HEK293T (cell line): Measurements from ENCODE around the gene NRG3.

Experiments used
- CTCF ChIA-PET: fragments of 350-600 bp; formaldehyde crosslinking; extraction: SDS; loops from one replicate; lab custom pipeline; 2021; ENCODE audit warnings: antibody characterized with exemption, inconsistent platforms; lab: Yijun Ruan, JAX
- POLR2A ChIA-PET: fragments of 350-600 bp; formaldehyde crosslinking; extraction: SDS; loops from one replicate; lab custom pipeline; 2020; ENCODE audit warnings: antibody characterized with exemption, inconsistent platforms; lab: Yijun Ruan, JAX
- DNase-seq: peaks from one replicate; pipeline ENCODE4 v3.0.0; 2012; ENCODE audit warnings: mixed read lengths; ENCODE audit errors: extremely low spot score
- ARNT ChIP-seq: fragments of 450-650 bp; IDR thresholded peaks from 2 replicates; pipeline ENCODE4 v1.6.1; 2017; ENCODE audit warnings: mild to moderate bottlenecking
- BHLHE40 ChIP-seq: fragments of 450-650 bp; IDR thresholded peaks from 2 replicates; pipeline ENCODE4 v1.6.1; 2016; ENCODE audit warnings: mild to moderate bottlenecking, moderate library complexity, borderline replicate concordance
- CTBP1 ChIP-seq: fragments of 450-650 bp; IDR thresholded peaks from 2 replicates; pipeline ENCODE4 v1.6.1; 2016; ENCODE audit warnings: borderline replicate concordance
- ELF4 ChIP-seq: fragments of 450-650 bp; IDR thresholded peaks from 2 replicates; pipeline ENCODE4 v1.6.1; 2017; ENCODE audit warnings: antibody characterized with exemption
- FOXA1 ChIP-seq: fragments of 450-650 bp; IDR thresholded peaks from 2 replicates; pipeline ENCODE4 v1.6.1; 2016; ENCODE audit warnings: mild to moderate bottlenecking
- FOXK2 ChIP-seq: fragments of 450-650 bp; IDR thresholded peaks from 2 replicates; pipeline ENCODE4 v1.6.1; 2016; ENCODE audit warnings: mild to moderate bottlenecking
- FOXM1 ChIP-seq: fragments of 450-650 bp; IDR thresholded peaks from 2 replicates; pipeline ENCODE4 v1.6.1; 2017; ENCODE audit warnings: mild to moderate bottlenecking, borderline replicate concordance
- HDGF ChIP-seq: fragments of 450-650 bp; IDR thresholded peaks from 2 replicates; pipeline ENCODE4 v1.6.1; 2017; ENCODE audit warnings: antibody characterized with exemption, borderline replicate concordance
- L3MBTL2 ChIP-seq: fragments of 450-650 bp; conservative IDR thresholded peaks from 2 replicates; pipeline ENCODE4 v1.6.1; 2016; ENCODE audit warnings: mild to moderate bottlenecking
- LEF1 ChIP-seq: fragments of 450-650 bp; IDR thresholded peaks from 2 replicates; pipeline ENCODE4 v1.6.1; 2017; ENCODE audit warnings: mild to moderate bottlenecking, borderline replicate concordance
- NFRKB ChIP-seq: fragments of 450-650 bp; IDR thresholded peaks from 2 replicates; pipeline ENCODE4 v1.6.1; 2016; ENCODE audit warnings: mild to moderate bottlenecking, moderate library complexity
- PKNOX1 ChIP-seq: fragments of 450-650 bp; IDR thresholded peaks from 2 replicates; pipeline ENCODE4 v1.6.1; 2016
- SP1 ChIP-seq: fragments of 450-650 bp; IDR thresholded peaks from 2 replicates; pipeline ENCODE4 v1.6.1; 2017
- SUZ12 ChIP-seq: fragments of 450-650 bp; IDR thresholded peaks from 2 replicates; pipeline ENCODE4 v1.6.1; 2016; ENCODE audit warnings: mild to moderate bottlenecking
- TARDBP ChIP-seq: fragments of 450-650 bp; IDR thresholded peaks from 2 replicates; pipeline ENCODE4 v1.6.1; 2016
- ZNF384 ChIP-seq: fragments of 450-650 bp; IDR thresholded peaks from 2 replicates; pipeline ENCODE4 v1.6.1; 2016

Gene NRG3

GRCh38 chr10:82683945-82684344 lies 809.0 kb downstream of the NRG3 start:
- DNase-seq = no peak
- ChIA-PET POLR2A (no interaction called here), CTCF (no interaction called here)

DNA sequence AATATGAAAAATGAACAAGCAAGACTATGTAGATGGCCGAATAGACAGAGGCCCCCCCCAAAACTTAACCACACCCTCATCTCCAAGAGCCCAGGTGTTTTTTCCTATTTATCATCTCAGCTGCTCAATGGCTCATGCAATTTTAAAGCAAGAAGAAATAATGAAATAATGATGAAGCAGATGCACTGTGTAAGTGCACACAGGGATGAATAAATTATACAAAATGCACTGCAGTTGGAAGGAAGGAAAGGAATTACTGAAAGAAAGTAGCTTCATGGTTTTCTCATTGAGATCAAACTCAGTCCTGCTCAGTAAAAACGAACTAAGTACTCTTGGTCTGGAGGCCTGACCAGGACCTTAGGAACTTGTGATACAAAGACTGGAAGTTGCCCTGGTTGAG lies 810.1 kb downstream of the NRG3 start:
- DNase-seq = no peak
- TF ChIP-seq NFRKB (no peak), ARNT (no peak), HDGF (no peak), BHLHE40 (no peak), FOXM1 (no peak), FOXA1 (no peak), PKNOX1 (no peak), SP1 (no peak), ZNF384 (no peak), CTBP1 (no peak), TARDBP (no peak), ELF4 (no peak), L3MBTL2 (no peak), FOXK2 (no peak), LEF1 (no peak), SUZ12 (no peak)
- ChIA-PET POLR2A (interaction anchor here (0.6 kb wide), 1 partner anchor 127 kb away, joined by 3 read pairs; no protein-coding TSS in a partner anchor), CTCF (no interaction called here)

More at GRCh38 chr10:82683945-82684344, 809.0 kb downstream of the NRG3 start:
- TF ChIP-seq SUZ12 = no peak
- TF ChIP-seq FOXA1 = no peak
- TF ChIP-seq BHLHE40 = no peak
- TF ChIP-seq PKNOX1 = no peak

- CTCF ChIA-PET = no interaction called here
- TF ChIP-seq TARDBP (no peak), CTBP1 (no peak), ARNT (no peak), NFRKB (no peak), HDGF (no peak), SUZ12 (no peak), FOXA1 (no peak), FOXM1 (no peak), BHLHE40 (no peak), L3MBTL2 (no peak), FOXK2 (no peak), SP1 (no peak), LEF1 (no peak), PKNOX1 (no peak), ELF4 (no peak)
- POLR2A ChIA-PET = no interaction called here
- no peak for DNase-seq
Observed at GRCh38 chr10:82691211-82691610, 816.2 kb downstream of the NRG3 start.

- TF ChIP-seq CTBP1 (no peak), L3MBTL2 (no peak), PKNOX1 (no peak), HDGF (no peak), SUZ12 (no peak), ARNT (no peak), ZNF384 (no peak), LEF1 (no peak), FOXK2 (no peak), FOXM1 (no peak), ELF4 (no peak), FOXA1 (no peak), NFRKB (no peak), SP1 (no peak), BHLHE40 (no peak), TARDBP (no peak)
Observed at GRCh38 chr10:82692458-82692857, 817.5 kb downstream of the NRG3 start.

GRCh38 chr10:82721831-82722230 lies 846.8 kb downstream of the NRG3 start:
- TF ChIP-seq LEF1 (no peak), FOXK2 (no peak), TARDBP (no peak), L3MBTL2 (no peak), BHLHE40 (no peak)
- ChIA-PET CTCF (no interaction called here), POLR2A (no interaction called here)
- DNase-seq = no peak

More at GRCh38 chr10:82692458-82692857, 817.5 kb downstream of the NRG3 start:
- POLR2A ChIA-PET = no interaction called here
- CTCF ChIA-PET = no interaction called here
- DNase-seq = no peak

DNA sequence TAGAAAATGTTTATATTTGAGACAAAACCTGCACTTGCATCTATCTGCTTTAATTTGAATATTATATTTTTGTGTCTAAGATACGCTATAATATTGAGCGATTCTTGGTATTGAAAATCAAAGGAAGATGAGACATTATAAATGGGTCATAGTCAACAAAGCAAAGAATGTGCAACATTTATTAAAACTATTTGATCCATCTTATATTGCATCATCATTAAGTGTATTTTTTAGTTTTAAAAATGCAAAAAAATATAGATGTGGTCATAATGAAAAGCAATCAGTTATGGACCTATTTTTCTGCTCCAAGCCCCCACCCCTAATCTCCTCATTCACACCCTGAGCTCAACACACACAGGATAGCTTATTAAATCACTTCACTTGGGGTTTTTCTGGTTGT lies 847.3 kb downstream of the NRG3 start:
- TF ChIP-seq NFRKB = no peak
- TF ChIP-seq FOXM1 = no peak
- no peak for TF ChIP-seq TARDBP
- no peak for TF ChIP-seq SUZ12
- no peak for TF ChIP-seq FOXK2
- TF ChIP-seq ZNF384 = no peak
- TF ChIP-seq PKNOX1 = no peak
- TF ChIP-seq L3MBTL2 = no peak
- no peak for TF ChIP-seq CTBP1
- no peak for TF ChIP-seq HDGF
- TF ChIP-seq ARNT = no peak
- TF ChIP-seq ELF4 = no peak
- no peak for TF ChIP-seq LEF1
- no peak for TF ChIP-seq FOXA1
- ChIA-PET CTCF (no interaction called here), POLR2A (no interaction called here)
- no peak for DNase-seq
